ENCODE data around the gene CELF4.

- TF ChIP-seq GATA2 (IDR thresholded peaks at IDR 0.05; ENCODE audit: low read depth, low read length) (no peak), GATA3 (IDR thresholded peaks at IDR 0.05; ENCODE audit: low read depth, low read length) (no peak)
These were observed 203.3 kb downstream of the CELF4 start for GRCh38 chr18:37362158-37362890.

Measured in SH-SY5Y (cell line).